GM23338 (cell line): ENCODE measurements around the gene LYPD5.

Experiments
- CTCF ChIP-seq, 2 experiments: fragments of 200-600 bp in 1 of 2; sonication (generic) in 1 of 2; conservative IDR thresholded peaks; 2 replicates each; pipeline versions ENCODE4 v1.5.1 to v1.6.1; 2016 to 2017; ENCODE audit warnings: antibody characterized with exemption in 2 of 2, low read depth in 2 of 2, mild to moderate bottlenecking in 2 of 2, moderate library complexity in 1 of 2
- POLR2AphosphoS5 ChIP-seq: IDR thresholded peaks from 2 replicates; pipeline ENCODE4 v1.6.1; 2016; ENCODE audit warnings: antibody characterized with exemption, low read depth
- ZNF331 ChIP-seq: fragments of 250-450 bp; sonication (Bioruptor Pico); IDR thresholded peaks from 2 replicates; pipeline ENCODE4 v1.5.0; 2020; ENCODE audit warnings: low read depth, mild to moderate bottlenecking, moderate library complexity

GRCh38 chr19:43752287-43752875 lies 49.9 kb downstream of the LYPD5 start:
- TF ChIP-seq CTCF (conservative IDR thresholded peaks at IDR 0.05; ENCODE audit: low read depth in 2 of 2) (no peak), POLR2AphosphoS5 (no peak), ZNF331 (CRISPR knock-in tag) (no peak)
